Ascending aorta (tissue), 2 donors: ENCODE measurements around the gene SHROOM2. TPM values are rescaled to one million over a fixed set of nuclear protein-coding genes. Genes with fewer than 3 reads are reported as not detected.

ENCODE experiments used
- DNase-seq, 2 donors: peaks; one replicate each; pipeline ENCODE4 v3.0.0-alpha.2; 2019; ENCODE audit warnings: low spot score in 2 of 2
- H3K27ac ChIP-seq, 2 donors: fragments of 200-600 bp; sonication (generic); one replicate each; pipeline ENCODE4 v1.5.1; 2016 to 2017; ENCODE audit warnings: mild to moderate bottlenecking in 1 of 2
- H3K27me3 ChIP-seq: fragments of 200-600 bp; sonication (generic); one replicate; pipeline ENCODE4 v1.5.1; 2017
- H3K36me3 ChIP-seq, 2 donors: fragments of 200-600 bp; sonication (generic); one replicate each; pipeline ENCODE4 v1.5.1; 2016
- H3K4me1 ChIP-seq, 2 donors: fragments of 200-600 bp; sonication (generic); one replicate each; pipeline ENCODE4 v1.5.1; 2016 to 2017; ENCODE audit warnings: mild to moderate bottlenecking in 1 of 2
- H3K4me3 ChIP-seq, 2 donors: fragments of 200-600 bp; sonication (generic); one replicate each; pipeline ENCODE4 v1.5.1; 2016 to 2017; ENCODE audit warnings: mild to moderate bottlenecking in 1 of 2
- H3K9me3 ChIP-seq, 2 donors: fragments of 200-600 bp; sonication (generic); one replicate each; pipeline ENCODE4 v1.5.1; 2016
- CTCF ChIP-seq, 3 experiments: fragments of 200-600 bp in 2 of 3; fragments of 450-650 bp in 1 of 3; sonication (generic) in 2 of 3; IDR thresholded peaks; one replicate each; pipeline ENCODE4 v1.5.1; 2016 to 2019; ENCODE audit warnings: antibody characterized with exemption in 3 of 3, mild to moderate bottlenecking in 1 of 3, moderate library complexity in 1 of 3
- intact Hi-C: fragments of 100-400 bp; cut with DNase I; formaldehyde crosslinking; loops from one replicate; pipeline ENCODE4 v1.15.1; 2023
- total RNA-seq: library from RNA; depleted of rRNA; stranded (reverse); fragments of >200 nt; gene quantifications from one replicate; pipeline ENCODE4 v1.1.0, GENCODE V29; 2016

Gene SHROOM2
- total RNA-seq, 1 donor from 2014 or later: 7.5 TPM

GRCh38 chrX:9786798-9787635 lies 788 bp downstream of the SHROOM2 start:
- no peak for DNase-seq
- H3K27ac ChIP-seq: no peak overlapping the region
- peak overlapping the region; percentile 57 to 60 for H3K4me3 ChIP-seq
- H3K4me1 ChIP-seq: peaks cover 0 to 2% of the 10 kb centered on the region in 2 donors
- no peaks in the 10 kb centered on the region for H3K27me3 ChIP-seq
- no peaks in the 10 kb centered on the region for H3K9me3 ChIP-seq
- intact Hi-C loops: no loop called here
- no peak for TF ChIP-seq CTCF (IDR thresholded peaks at IDR 0.05)
- no peaks in the 10 kb centered on the region for H3K36me3 ChIP-seq

- Histone ChIP-seq H3K9me3 (no peaks in the 10 kb centered on the region), H3K27ac (no peak overlapping the region), H3K4me3 (no peak overlapping the region), H3K27me3 (no peaks in the 10 kb centered on the region), H3K4me1 (peaks cover 0 to 2% of the 10 kb centered on the region in 2 donors), H3K36me3 (no peaks in the 10 kb centered on the region)
- no peak for DNase-seq
- intact Hi-C loops: no loop called here
- no peak for TF ChIP-seq CTCF (IDR thresholded peaks at IDR 0.05)
Measured at GRCh38 chrX:9788911-9789310, 2.7 kb downstream of the SHROOM2 start.

DNA sequence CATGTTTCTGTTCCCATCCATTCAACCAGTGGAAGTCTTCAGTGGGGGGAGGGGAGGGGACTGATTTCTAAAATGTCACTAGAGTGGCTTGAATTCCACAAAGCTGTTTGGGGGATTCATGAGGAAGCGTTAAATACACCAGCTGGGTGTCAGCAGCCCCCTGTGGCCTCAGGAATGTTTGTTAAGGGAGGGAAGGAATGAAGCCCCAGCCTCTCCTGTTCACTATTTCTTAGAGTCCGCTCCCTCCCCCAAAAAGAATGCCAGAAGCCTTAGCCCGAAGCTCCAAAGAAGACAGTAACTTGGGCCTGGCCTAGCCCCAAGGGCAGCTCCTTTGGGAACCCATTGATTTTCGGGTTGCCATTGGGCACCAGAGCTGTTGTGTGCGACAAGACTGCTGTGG lies 3.3 kb downstream of the SHROOM2 start:
- no peak overlapping the region for H3K27ac ChIP-seq
- TF ChIP-seq CTCF (IDR thresholded peaks at IDR 0.05): no peak
- H3K36me3 ChIP-seq: no peaks in the 10 kb centered on the region
- H3K27me3 ChIP-seq: no peaks in the 10 kb centered on the region
- no peak overlapping the region for H3K4me3 ChIP-seq
- H3K4me1 ChIP-seq: peaks cover 0 to 2% of the 10 kb centered on the region in 2 donors
- intact Hi-C loops: no loop called here
- peaks cover 0 to 3% of the 10 kb centered on the region in 2 donors for H3K9me3 ChIP-seq
- no peak for DNase-seq

- no peak for TF ChIP-seq CTCF (IDR thresholded peaks at IDR 0.05)
Measured at GRCh38 chrX:9790866-9791265, 4.6 kb downstream of the SHROOM2 start.

DNA sequence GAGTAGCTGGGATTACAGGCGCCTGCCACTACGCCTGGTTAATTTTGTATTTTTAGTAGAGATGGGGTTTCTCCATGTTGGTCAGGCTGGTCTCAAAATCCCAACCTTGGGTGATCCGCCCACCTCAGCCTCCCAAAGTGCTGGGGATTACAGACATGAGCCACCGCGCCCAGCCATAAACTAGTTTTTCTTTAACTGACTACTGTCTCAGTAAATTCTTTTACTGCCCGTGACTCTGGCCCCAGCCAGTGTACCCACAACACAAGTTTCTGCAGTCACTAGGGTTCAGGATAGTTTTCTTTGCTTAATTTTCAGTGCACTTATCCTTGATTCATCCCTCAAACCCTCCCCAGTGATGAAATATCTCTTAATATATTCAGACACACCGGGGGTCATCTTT lies 8.3 kb downstream of the SHROOM2 start:
- H3K9me3 ChIP-seq: peaks cover 0 to 10% of the 10 kb centered on the region in 2 donors
- intact Hi-C loops: no loop called here
- no peak overlapping the region for H3K27ac ChIP-seq
- no peaks in the 10 kb centered on the region for H3K27me3 ChIP-seq
- no peak overlapping the region for H3K4me3 ChIP-seq
- no peak for DNase-seq
- no peaks in the 10 kb centered on the region for H3K4me1 ChIP-seq
- TF ChIP-seq CTCF (IDR thresholded peaks at IDR 0.05): no peak
- no peaks in the 10 kb centered on the region for H3K36me3 ChIP-seq

More at GRCh38 chrX:9790866-9791265, 4.6 kb downstream of the SHROOM2 start:
- Histone ChIP-seq H3K4me1 (peaks cover 0 to 2% of the 10 kb centered on the region in 2 donors), H3K27me3 (no peaks in the 10 kb centered on the region), H3K9me3 (peaks cover 0 to 9% of the 10 kb centered on the region in 2 donors), H3K4me3 (no peak overlapping the region), H3K27ac (no peak overlapping the region), H3K36me3 (no peaks in the 10 kb centered on the region)
- DNase-seq: no peak
- intact Hi-C loops: no loop called here
